Measurements from ENCODE around the gene DIDO1. TPM values are rescaled to one million over a fixed set of nuclear protein-coding genes. Genes with fewer than 3 reads are reported as not detected.

The DIDO1 gene
- total and polyA plus RNA-seq, 9 of the 15 experiments (the other 6 are each of a cell fraction or from before 2014, with no cell fraction given): 4.4 to 46.8 (median 31.2) TPM

DNA sequence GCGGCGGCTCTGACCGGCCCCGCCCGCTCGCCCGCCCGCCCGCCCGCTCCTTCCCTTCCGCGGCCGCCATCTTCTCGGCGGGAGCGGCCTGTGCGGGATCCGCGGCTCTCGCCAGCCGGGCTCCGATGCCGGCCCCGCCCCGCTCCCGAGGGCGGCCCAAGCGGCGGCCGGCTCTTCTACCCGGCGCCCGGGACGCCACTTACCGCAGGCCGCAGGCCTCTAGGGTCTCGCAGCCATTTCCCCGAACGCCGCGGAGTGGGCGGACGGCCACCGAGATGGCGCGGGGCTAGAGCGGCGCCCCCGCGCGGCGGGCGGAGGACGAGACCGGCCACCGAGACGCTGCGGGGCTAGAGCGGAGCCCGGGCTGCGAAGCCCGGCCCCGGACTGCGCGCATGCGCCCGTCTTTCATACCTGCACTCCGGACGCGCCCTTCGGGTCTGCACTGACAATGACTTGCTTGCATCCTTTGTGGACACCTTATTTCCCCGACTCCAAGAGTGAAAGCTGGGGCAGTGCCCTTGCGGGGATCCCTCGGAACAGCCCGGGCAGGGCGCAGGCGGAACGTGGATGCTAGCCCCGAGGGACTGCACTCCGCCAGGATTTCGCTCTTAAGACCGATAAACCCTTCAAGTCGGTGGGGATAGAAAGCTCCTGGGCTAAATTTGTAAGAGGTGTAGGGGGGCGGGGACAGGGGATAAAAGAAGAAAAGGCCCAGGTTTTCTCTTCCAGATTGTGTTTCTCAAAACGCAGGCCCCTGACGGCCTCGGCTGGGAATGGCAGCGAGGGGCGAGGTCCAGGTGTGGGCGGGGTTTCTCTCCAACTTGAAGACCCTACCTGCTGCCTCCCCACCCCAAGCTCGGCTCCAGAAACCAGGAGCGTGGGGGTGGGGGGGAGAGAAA is at the start of gene DIDO1 (continued):
- TF ChIP-seq KDM5B (IDR thresholded peaks at IDR 0.05; ENCODE audit: insufficient replicate concordance, low read depth, low read length) (no peak), E2F3 (CRISPR knock-in tag; IDR thresholded peaks at IDR 0.05) (no peak), TARDBP (IDR thresholded peaks at IDR 0.05) (no peak), NCOA6 (IDR thresholded peaks at IDR 0.05) (no peak), ZNF311 (CRISPR knock-in tag; IDR thresholded peaks at IDR 0.05) (no peak), TCF7L2 (IDR thresholded peaks at IDR 0.05; ENCODE audit: low read depth, low read length) (no peak), ILF3 (IDR thresholded peaks at IDR 0.05; ENCODE audit: borderline replicate concordance) (peak; percentile 89; the same call in 1 of the 2 replicates), ARNT (IDR thresholded peaks at IDR 0.05) (no peak), MECOM (CRISPR knock-in tag; IDR thresholded peaks at IDR 0.05) (no peak), L3MBTL2 (IDR thresholded peaks at IDR 0.05) (peak; percentile 62; the same call in 1 of the 2 replicates), MTA1 (IDR thresholded peaks at IDR 0.05; ENCODE audit: borderline replicate concordance) (no peak), STAT5B (CRISPR knock-in tag; IDR thresholded peaks at IDR 0.05) (no peak), ZNF165 (CRISPR knock-in tag; IDR thresholded peaks at IDR 0.05; ENCODE audit: borderline replicate concordance) (no peak), BCOR (IDR thresholded peaks at IDR 0.05) (no peak), BDP1 (IDR thresholded peaks at IDR 0.05; ENCODE audit: insufficient read depth, insufficient read length) (no peak)
- TF ChIP-seq, protein P1, sequence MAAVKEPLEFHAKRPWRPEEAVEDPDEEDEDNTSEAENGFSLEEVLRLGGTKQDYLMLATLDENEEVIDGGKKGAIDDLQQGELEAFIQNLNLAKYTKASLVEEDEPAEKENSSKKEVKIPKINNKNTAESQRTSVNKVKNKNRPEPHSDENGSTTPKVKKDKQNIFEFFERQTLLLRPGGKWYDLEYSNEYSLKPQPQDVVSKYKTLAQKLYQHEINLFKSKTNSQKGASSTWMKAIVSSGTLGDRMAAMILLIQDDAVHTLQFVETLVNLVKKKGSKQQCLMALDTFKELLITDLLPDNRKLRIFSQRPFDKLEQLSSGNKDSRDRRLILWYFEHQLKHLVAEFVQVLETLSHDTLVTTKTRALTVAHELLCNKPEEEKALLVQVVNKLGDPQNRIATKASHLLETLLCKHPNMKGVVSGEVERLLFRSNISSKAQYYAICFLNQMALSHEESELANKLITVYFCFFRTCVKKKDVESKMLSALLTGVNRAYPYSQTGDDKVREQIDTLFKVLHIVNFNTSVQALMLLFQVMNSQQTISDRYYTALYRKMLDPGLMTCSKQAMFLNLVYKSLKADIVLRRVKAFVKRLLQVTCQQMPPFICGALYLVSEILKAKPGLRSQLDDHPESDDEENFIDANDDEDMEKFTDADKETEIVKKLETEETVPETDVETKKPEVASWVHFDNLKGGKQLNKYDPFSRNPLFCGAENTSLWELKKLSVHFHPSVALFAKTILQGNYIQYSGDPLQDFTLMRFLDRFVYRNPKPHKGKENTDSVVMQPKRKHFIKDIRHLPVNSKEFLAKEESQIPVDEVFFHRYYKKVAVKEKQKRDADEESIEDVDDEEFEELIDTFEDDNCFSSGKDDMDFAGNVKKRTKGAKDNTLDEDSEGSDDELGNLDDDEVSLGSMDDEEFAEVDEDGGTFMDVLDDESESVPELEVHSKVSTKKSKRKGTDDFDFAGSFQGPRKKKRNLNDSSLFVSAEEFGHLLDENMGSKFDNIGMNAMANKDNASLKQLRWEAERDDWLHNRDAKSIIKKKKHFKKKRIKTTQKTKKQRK (IDR thresholded peaks at IDR 0.05; ENCODE audit: borderline replicate concordance, low read depth, low read length): no peak
- TF ChIP-seq, protein P2, sequence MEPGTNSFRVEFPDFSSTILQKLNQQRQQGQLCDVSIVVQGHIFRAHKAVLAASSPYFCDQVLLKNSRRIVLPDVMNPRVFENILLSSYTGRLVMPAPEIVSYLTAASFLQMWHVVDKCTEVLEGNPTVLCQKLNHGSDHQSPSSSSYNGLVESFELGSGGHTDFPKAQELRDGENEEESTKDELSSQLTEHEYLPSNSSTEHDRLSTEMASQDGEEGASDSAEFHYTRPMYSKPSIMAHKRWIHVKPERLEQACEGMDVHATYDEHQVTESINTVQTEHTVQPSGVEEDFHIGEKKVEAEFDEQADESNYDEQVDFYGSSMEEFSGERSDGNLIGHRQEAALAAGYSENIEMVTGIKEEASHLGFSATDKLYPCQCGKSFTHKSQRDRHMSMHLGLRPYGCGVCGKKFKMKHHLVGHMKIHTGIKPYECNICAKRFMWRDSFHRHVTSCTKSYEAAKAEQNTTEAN (CRISPR knock-in tag; IDR thresholded peaks at IDR 0.05): 0 out of 2 replicates have a peak, but pooled peaks have one; percentile 32
- TF ChIP-seq, protein P3, sequence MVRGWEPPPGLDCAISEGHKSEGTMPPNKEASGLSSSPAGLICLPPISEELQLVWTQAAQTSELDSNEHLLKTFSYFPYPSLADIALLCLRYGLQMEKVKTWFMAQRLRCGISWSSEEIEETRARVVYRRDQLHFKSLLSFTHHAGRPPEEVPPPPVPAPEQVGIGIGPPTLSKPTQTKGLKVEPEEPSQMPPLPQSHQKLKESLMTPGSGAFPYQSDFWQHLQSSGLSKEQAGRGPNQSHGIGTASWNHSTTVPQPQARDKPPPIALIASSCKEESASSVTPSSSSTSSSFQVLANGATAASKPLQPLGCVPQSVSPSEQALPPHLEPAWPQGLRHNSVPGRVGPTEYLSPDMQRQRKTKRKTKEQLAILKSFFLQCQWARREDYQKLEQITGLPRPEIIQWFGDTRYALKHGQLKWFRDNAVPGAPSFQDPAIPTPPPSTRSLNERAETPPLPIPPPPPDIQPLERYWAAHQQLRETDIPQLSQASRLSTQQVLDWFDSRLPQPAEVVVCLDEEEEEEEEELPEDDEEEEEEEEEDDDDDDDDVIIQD (CRISPR knock-in tag; IDR thresholded peaks at IDR 0.05): no peak
- TF ChIP-seq, protein P4, sequence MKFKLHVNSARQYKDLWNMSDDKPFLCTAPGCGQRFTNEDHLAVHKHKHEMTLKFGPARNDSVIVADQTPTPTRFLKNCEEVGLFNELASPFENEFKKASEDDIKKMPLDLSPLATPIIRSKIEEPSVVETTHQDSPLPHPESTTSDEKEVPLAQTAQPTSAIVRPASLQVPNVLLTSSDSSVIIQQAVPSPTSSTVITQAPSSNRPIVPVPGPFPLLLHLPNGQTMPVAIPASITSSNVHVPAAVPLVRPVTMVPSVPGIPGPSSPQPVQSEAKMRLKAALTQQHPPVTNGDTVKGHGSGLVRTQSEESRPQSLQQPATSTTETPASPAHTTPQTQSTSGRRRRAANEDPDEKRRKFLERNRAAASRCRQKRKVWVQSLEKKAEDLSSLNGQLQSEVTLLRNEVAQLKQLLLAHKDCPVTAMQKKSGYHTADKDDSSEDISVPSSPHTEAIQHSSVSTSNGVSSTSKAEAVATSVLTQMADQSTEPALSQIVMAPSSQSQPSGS (CRISPR knock-in tag; IDR thresholded peaks at IDR 0.05): no peak
- TF ChIP-seq, protein P5, sequence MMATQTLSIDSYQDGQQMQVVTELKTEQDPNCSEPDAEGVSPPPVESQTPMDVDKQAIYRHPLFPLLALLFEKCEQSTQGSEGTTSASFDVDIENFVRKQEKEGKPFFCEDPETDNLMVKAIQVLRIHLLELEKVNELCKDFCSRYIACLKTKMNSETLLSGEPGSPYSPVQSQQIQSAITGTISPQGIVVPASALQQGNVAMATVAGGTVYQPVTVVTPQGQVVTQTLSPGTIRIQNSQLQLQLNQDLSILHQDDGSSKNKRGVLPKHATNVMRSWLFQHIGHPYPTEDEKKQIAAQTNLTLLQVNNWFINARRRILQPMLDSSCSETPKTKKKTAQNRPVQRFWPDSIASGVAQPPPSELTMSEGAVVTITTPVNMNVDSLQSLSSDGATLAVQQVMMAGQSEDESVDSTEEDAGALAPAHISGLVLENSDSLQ (IDR thresholded peaks at IDR 0.05): no peak

Measured in K562 (cell line).